ENCODE data around the gene OR52E6. TPM values are rescaled to one million over a fixed set of nuclear protein-coding genes. Genes with fewer than 3 reads are reported as not detected.
A peak's percentile ranks its signal among the peaks of the same experiment; 100 is the strongest.

Gene OR52E6
- total RNA-seq, 1 donor from 2014 or later, result not detected

GRCh38 chr11:5818245-5818886 is 23.3 kb downstream of the OR52E6 start:
- H3K4me1 Mint-ChIP-seq (ENCODE audit: unreplicated experiment), result peaks cover 6% of the 10 kb centered on the region
- no peaks in the 10 kb centered on the region for H3K27me3 Mint-ChIP-seq (ENCODE audit: unreplicated experiment)
- H3K36me3 Mint-ChIP-seq (ENCODE audit: low read depth, unreplicated experiment), result no peaks in the 10 kb centered on the region
- no peak for TF ChIP-seq CTCF (IDR thresholded peaks at IDR 0.05; ENCODE audit: unreplicated experiment)
- DNase-seq (ENCODE audit: low spot score), result no peak
- no peaks in the 10 kb centered on the region for H3K9me3 Mint-ChIP-seq (ENCODE audit: unreplicated experiment)
- H3K4me3 Mint-ChIP-seq (ENCODE audit: unreplicated experiment), result no peak overlapping the region
- no peak overlapping the region for H3K27ac Mint-ChIP-seq (ENCODE audit: unreplicated experiment)

DNA sequence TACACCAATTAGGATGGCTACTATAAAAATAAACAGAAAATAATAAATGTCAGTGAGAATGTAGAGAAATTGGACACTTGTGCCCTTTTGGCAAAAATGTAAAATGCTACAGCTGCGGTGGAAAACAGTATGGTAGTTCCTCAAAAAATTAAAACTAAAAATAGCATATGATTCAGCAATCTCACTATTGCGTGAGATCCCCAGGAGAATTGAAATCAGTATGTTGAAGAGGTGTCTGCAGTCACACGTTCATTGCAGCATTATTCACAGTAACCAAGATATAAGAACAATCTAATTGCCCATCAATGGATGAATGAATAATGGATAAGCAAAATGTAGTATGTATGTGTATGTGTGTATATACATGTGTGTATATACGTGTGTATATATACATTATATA is 26.2 kb downstream of the OR52E6 start:
- no peak for TF ChIP-seq CTCF (IDR thresholded peaks at IDR 0.05; ENCODE audit: unreplicated experiment)
- Mint-ChIP-seq H3K36me3 (ENCODE audit: low read depth, unreplicated experiment) (no peaks in the 10 kb centered on the region), H3K9me3 (ENCODE audit: unreplicated experiment) (no peaks in the 10 kb centered on the region)

GRCh38 chr11:5809905-5810795 is 31.5 kb downstream of the OR52E6 start:
- peaks cover 69% of the 10 kb centered on the region for H3K4me1 Mint-ChIP-seq (ENCODE audit: unreplicated experiment)
- H3K4me3 Mint-ChIP-seq (ENCODE audit: unreplicated experiment), result peak overlapping the region; percentile 49
- no peak for TF ChIP-seq CTCF (IDR thresholded peaks at IDR 0.05; ENCODE audit: unreplicated experiment)
- H3K9me3 Mint-ChIP-seq (ENCODE audit: unreplicated experiment), result peaks cover 7% of the 10 kb centered on the region
- peak; percentile 28 for DNase-seq (ENCODE audit: low spot score)
- peaks cover 13% of the 10 kb centered on the region for H3K27me3 Mint-ChIP-seq (ENCODE audit: unreplicated experiment)
- peaks cover 30% of the 10 kb centered on the region for H3K36me3 Mint-ChIP-seq (ENCODE audit: low read depth, unreplicated experiment)
- peak overlapping the region; percentile 100 for H3K27ac Mint-ChIP-seq (ENCODE audit: unreplicated experiment)

More for the DNA sequence above, 26.2 kb downstream of the OR52E6 start:
- no peak for DNase-seq (ENCODE audit: low spot score)
- Mint-ChIP-seq H3K27me3 (ENCODE audit: unreplicated experiment) (no peaks in the 10 kb centered on the region), H3K4me3 (ENCODE audit: unreplicated experiment) (no peak overlapping the region), H3K27ac (ENCODE audit: unreplicated experiment) (no peak overlapping the region), H3K4me1 (ENCODE audit: unreplicated experiment) (peaks cover 23% of the 10 kb centered on the region)

DNA sequence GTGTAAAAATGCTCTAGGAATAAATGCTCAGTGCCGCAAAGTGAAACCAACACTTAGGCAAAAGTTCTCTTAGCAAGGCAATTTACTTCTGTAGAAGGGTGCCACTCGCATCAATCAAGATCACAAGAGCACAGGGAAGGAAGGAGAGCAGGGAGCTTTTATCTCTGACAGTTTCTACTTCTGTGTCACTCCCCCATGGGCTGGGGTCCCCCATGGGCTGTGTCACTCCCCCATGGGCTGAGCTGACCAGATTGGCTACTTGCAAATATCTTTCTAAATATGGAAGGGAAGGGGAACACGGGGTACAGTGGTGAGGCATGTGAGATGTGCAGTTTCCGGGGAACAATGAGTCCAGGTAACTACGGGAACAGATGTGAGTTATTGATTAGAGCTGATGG is 32.6 kb downstream of the OR52E6 start:
- DNase-seq (ENCODE audit: low spot score), result peak; percentile 52
- TF ChIP-seq CTCF (IDR thresholded peaks at IDR 0.05; ENCODE audit: unreplicated experiment), result no peak
- Mint-ChIP-seq H3K4me3 (ENCODE audit: unreplicated experiment) (peak overlapping the region; percentile 96), H3K27me3 (ENCODE audit: unreplicated experiment) (peaks cover 13% of the 10 kb centered on the region), H3K36me3 (ENCODE audit: low read depth, unreplicated experiment) (peaks cover 40% of the 10 kb centered on the region), H3K27ac (ENCODE audit: unreplicated experiment) (peak overlapping the region; percentile 100), H3K9me3 (ENCODE audit: unreplicated experiment) (peaks cover 11% of the 10 kb centered on the region), H3K4me1 (ENCODE audit: unreplicated experiment) (peaks cover 75% of the 10 kb centered on the region)

All from endothelial cell (in vitro differentiated cells).